ENCODE results near the gene SOCS1.

The SOCS1 gene

GRCh38 chr16:11242658-11243057 lies 13.3 kb downstream of the SOCS1 start:
- no peak for DNase-seq

- no peak for DNase-seq
These were observed 14.4 kb downstream of the SOCS1 start for GRCh38 chr16:11241480-11242204.

GRCh38 chr16:11240636-11241473 lies 15.1 kb downstream of the SOCS1 start:
- no peak for DNase-seq

- no peak for DNase-seq
These were observed 16.1 kb downstream of the SOCS1 start for GRCh38 chr16:11239644-11240632.

GRCh38 chr16:11238272-11239202 lies 17.5 kb downstream of the SOCS1 start:
- no peak for DNase-seq

- peak; percentile 74 for DNase-seq
These were observed 19.3 kb downstream of the SOCS1 start for GRCh38 chr16:11236461-11237254.

- peak; percentile 65 for DNase-seq
These were observed 20.4 kb downstream of the SOCS1 start for GRCh38 chr16:11235703-11235991.

GRCh38 chr16:11234884-11235702 lies 20.9 kb downstream of the SOCS1 start:
- DNase-seq: peak; percentile 75

- DNase-seq: peak; percentile 84
These were observed 22.2 kb downstream of the SOCS1 start for GRCh38 chr16:11233727-11234376.

- DNase-seq: peak; percentile 97
These were observed 22.9 kb downstream of the SOCS1 start for GRCh38 chr16:11232852-11233726.

- DNase-seq: no peak
These were observed 23.6 kb downstream of the SOCS1 start for GRCh38 chr16:11232302-11232851.

- DNase-seq: no peak
These were observed 24.5 kb downstream of the SOCS1 start for GRCh38 chr16:11231367-11231970.

GRCh38 chr16:11229906-11230305 lies 26.1 kb downstream of the SOCS1 start:
- DNase-seq: no peak

GRCh38 chr16:11229432-11229831 lies 26.6 kb downstream of the SOCS1 start:
- DNase-seq: no peak

GRCh38 chr16:11225677-11226549 lies 30.1 kb downstream of the SOCS1 start:
- no peak for DNase-seq

GRCh38 chr16:11224894-11225676 lies 30.9 kb downstream of the SOCS1 start:
- peak; percentile 83 for DNase-seq

All from hematopoietic multipotent progenitor cell treated with erythropoietin and hydrocortisone succinate and interleukin-3 and kit ligand, for 4 days (in vitro differentiated cells).